Bronchial epithelial cell (primary cell): ENCODE measurements around the gene C1QTNF3. TPM values are rescaled to one million over a fixed set of nuclear protein-coding genes. Genes with fewer than 3 reads are reported as not detected.
"Not testable (repeated sequence)": the region's sequence is repeated elsewhere in the genome, so short reads cannot be mapped to it uniquely, and the experiment has no call there.

Experiments used
- DNase-seq: peaks from one replicate; pipeline ENCODE4 v3.0.0-alpha.2; 2010; ENCODE audit warnings: low read depth
- FAIRE-seq: peaks from 2 replicates; lab custom pipeline; 2011; peaks lifted over from hg19 to GRCh38; lab: Jason Lieb, UNC
- H3K27me3 ChIP-seq: 2 replicates; pipeline ENCODE4 v1.5.1; 2011; ENCODE audit warnings: low read length; ENCODE audit not compliant: control insufficient read depth, insufficient read depth
- H3K36me3 ChIP-seq: 2 replicates; pipeline ENCODE4 v1.5.1; 2011; ENCODE audit warnings: low read length; ENCODE audit not compliant: control insufficient read depth, insufficient read depth
- H3K4me3 ChIP-seq: 2 replicates; pipeline ENCODE4 v1.5.1; 2011; ENCODE audit warnings: mild to moderate bottlenecking, low read depth, low read length, control low read depth
- total RNA-seq: library from RNA; depleted of rRNA; stranded (reverse); fragments of >200 nt; gene quantifications from 2 replicates; pipeline ENCODE4 v1.2.1, GENCODE V29; 2014
- TF ChIP-seq, protein P1 (sequence below): IDR thresholded peaks from 2 replicates; pipeline ENCODE4 v1.5.1; 2011; ENCODE audit warnings: mild to moderate bottlenecking, moderate library complexity, low read length, control low read depth, inconsistent platforms; ENCODE audit not compliant: insufficient read depth, severe bottlenecking

The C1QTNF3 gene, protein sequence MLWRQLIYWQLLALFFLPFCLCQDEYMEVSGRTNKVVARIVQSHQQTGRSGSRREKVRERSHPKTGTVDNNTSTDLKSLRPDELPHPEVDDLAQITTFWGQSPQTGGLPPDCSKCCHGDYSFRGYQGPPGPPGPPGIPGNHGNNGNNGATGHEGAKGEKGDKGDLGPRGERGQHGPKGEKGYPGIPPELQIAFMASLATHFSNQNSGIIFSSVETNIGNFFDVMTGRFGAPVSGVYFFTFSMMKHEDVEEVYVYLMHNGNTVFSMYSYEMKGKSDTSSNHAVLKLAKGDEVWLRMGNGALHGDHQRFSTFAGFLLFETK
- total RNA-seq: 0.26 TPM in 2 replicates

DNA sequence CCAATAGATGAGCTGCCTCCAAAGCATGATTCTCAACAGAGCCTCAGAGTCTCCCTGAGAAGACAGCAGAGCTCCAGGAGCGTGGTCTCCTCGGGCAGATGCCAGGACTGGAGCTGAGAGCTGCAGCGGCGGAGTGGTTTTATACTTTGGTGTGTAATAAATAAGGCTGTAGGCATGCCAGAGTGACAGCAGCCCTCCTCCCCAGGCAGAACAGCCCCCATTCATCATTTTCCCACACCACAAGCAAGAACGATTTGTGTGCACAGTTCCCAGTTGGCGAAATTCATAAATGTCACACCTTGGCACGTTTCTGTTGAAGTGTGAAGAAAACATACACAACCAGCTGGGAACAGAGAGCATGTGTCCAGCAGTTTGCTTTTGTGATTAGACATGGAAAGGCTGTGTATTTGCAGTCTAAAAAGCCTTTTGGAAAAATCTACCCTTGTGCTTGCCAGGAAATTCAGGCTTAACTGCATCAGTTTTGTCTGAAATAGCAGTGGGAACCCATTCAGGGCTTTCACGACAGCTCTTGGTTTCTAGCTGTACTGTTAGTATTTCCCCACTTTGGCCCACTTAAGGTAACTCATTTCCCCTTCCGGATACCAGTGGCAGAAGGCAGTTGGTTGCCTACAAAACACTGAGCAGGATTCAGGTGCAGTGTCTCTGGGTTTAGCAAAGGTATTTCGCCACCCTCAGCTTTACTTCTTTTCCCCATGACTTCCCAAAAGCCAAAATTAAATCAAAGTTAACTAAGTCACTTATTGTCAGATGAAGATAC lies at the start of gene C1QTNF3:
TSS of gene C1QTNF3 (minus strand) at position 115 of the 778 bp plus-strand sequence. CDS start at position 27, 88 bp downstream.
- Histone ChIP-seq H3K36me3 (no peaks in the 10 kb centered on the region), H3K4me3 (no peak within 1 kb of the TSS), H3K27me3 (no peaks in the 10 kb centered on the region)
- no peak for FAIRE-seq
- TF ChIP-seq, protein P1, sequence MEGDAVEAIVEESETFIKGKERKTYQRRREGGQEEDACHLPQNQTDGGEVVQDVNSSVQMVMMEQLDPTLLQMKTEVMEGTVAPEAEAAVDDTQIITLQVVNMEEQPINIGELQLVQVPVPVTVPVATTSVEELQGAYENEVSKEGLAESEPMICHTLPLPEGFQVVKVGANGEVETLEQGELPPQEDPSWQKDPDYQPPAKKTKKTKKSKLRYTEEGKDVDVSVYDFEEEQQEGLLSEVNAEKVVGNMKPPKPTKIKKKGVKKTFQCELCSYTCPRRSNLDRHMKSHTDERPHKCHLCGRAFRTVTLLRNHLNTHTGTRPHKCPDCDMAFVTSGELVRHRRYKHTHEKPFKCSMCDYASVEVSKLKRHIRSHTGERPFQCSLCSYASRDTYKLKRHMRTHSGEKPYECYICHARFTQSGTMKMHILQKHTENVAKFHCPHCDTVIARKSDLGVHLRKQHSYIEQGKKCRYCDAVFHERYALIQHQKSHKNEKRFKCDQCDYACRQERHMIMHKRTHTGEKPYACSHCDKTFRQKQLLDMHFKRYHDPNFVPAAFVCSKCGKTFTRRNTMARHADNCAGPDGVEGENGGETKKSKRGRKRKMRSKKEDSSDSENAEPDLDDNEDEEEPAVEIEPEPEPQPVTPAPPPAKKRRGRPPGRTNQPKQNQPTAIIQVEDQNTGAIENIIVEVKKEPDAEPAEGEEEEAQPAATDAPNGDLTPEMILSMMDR: no peak
- no peak for DNase-seq

DNA sequence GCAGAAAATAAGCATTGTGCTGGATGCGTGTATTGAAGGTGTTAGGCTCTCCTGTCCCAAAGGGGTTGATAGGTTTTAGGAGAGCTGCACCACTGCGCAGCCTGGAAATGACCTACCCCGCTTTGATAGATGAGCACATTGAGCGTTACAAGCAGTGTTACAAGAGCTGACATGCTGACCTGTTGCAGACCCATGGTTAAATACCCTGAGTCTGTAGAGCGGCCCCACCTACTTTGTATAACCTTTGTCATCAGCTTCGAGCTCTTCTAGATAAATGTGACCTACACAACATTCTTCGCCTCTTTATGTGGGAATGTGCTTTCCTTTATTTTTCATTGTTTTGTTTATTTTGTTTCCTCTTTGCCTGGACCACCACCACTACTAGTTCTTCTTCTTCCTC lies 48.0 kb upstream of the C1QTNF3 start:
- H3K4me3 ChIP-seq, FAIRE-seq: not testable (repeated sequence)

DNA sequence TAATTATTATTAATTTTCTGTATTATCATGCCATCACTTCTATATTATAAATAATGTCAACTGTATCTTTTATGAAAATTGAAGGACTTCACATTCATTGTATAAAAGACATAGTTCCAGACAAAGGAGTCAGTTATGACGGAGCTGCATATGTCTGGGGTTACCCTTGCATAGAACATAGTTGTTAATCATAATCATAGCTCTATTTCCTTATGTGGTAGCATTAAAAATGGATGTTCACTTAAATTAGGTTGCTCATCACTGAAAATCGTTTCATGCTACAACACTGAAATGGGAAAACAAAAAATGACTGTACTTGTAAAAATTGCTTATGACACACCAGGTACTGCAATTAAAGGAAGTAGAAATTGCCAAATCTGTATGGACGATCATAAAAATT lies 46.8 kb upstream of the C1QTNF3 start:
- not testable (repeated sequence) for H3K4me3 ChIP-seq, DNase-seq, H3K27me3 ChIP-seq, H3K36me3 ChIP-seq, FAIRE-seq

More for the DNA sequence above, 48.0 kb upstream of the C1QTNF3 start:
- not testable (repeated sequence) for H3K36me3 ChIP-seq, DNase-seq, H3K27me3 ChIP-seq

DNA sequence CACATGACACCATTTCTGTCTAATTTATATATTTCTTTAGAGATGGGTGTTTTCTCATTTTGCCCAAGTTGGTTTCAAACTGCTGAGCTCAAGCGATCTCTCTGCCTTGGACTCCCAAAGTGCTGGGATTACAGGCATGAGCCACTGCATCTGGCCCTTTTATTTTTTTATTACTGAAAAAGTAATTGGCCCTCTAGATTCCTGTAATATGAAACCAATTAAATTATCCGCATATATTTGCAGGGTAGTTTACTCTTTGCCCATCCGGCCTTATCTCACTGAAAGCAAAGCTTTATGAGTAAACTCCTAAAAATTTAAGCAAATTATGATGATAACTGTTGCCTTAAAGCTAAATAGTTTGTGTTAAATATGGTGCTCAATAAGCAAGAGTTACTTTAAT lies 44.7 kb upstream of the C1QTNF3 start:
- not testable (repeated sequence) for H3K27me3 ChIP-seq, FAIRE-seq, H3K4me3 ChIP-seq, DNase-seq, H3K36me3 ChIP-seq

DNA sequence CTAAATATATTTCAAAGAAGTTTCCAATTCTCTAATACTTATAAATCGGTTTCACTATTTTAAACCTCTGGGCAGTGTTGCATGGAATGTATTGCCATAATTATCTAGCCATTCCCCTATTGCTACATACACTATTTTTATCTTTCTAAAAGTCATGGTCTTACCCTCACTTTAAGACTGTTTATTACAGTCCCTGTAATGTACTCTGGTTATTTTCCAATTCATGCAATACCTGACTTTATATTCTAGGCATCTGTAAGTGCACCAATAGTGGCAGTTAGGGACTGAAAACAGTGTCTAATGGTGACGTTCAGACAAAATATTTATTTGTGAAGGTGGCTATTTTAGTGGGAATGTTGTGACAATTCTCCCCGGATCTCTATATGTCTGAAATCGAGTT lies 40.9 kb upstream of the C1QTNF3 start:
- not testable (repeated sequence) for H3K4me3 ChIP-seq, DNase-seq, H3K27me3 ChIP-seq, FAIRE-seq, H3K36me3 ChIP-seq

DNA sequence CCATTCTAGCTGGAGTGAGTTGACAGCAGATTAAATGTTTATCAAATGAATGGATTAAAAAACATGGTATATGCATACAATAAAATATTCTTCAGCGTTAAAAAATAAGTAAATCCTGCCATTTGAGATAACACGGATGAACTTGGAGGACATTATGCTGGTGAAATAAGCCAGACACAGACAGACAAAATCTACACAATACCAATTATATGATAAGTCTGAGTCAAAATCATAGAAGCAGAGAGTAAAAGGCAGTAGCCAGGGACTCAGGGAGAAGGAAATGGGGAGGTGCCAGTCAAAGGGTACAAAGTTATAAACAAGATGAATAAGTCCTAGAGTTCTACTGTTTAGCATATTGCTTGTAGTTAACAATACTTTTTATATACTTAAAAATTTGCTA lies 36.5 kb upstream of the C1QTNF3 start:
- not testable (repeated sequence) for FAIRE-seq, H3K36me3 ChIP-seq, DNase-seq, H3K4me3 ChIP-seq, H3K27me3 ChIP-seq

DNA sequence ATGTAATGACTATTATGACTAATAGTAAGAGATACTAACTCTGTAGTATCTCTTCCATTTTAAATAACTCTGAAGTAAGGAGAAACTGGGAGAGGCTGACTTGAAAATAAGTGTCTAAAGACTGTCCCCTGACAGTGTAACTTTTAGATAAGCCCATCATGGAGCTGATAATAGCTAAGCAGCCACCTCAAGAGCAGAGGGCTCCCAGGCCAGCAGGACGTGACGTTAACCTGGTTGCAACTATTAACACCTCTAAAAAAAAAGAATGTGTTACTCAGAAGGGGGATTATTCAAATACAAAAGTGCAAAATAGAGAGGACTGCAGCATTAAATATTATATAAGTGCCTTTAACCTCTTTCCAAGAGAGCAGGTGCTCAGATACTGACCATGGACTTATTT lies 34.6 kb upstream of the C1QTNF3 start:
- not testable (repeated sequence) for FAIRE-seq, H3K27me3 ChIP-seq, H3K36me3 ChIP-seq, H3K4me3 ChIP-seq, DNase-seq

DNA sequence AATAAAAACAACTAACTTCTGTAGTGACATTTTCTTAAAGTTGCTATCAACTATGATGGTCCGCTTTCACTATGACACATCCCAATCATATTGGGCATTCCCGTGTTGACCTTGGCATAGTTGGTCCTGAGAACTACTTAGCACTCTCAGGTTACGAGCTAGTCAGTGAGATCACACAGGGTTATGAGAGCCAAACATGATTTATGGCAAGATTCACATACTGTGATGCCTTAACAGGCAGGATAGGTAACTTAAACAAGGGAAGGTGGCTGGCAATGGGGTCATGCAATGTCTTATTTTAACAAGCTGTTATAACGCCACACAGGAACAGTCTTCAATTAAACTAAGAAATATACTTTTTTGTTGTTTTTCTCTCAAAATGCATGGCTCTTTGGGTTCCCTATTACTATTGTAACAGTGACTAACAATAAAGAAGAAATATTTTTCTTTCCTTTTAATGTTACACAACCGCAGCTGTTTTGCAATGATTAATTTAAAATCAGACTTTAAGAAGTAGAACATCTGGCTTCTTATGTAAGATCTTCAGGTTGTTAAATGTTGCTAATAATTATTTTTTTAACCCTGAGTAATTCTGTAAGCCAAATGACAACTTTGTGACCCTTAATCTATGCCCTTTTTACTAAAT lies 33.8 kb upstream of the C1QTNF3 start:
- not testable (repeated sequence) for H3K27me3 ChIP-seq, H3K4me3 ChIP-seq, FAIRE-seq, DNase-seq, H3K36me3 ChIP-seq

DNA sequence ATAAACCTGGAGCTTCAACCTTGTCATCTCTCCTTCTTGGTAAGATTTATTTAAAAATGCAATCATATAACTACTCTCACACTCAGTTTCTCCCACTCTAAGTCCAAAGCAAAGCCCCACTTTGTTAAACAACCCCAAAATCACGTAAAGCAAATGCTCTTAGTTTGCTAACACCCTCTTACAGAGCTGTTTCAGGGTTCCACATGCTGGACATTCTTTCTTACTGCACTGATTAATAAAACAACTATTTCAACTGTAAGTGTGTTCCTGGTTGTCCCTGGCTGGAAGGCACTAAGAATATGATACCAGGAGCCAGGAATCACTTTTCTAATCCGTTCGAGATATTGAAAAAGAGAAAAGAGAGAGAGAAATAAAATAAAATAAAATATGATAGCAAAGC lies 31.5 kb upstream of the C1QTNF3 start:
- FAIRE-seq, H3K27me3 ChIP-seq, H3K4me3 ChIP-seq, H3K36me3 ChIP-seq, DNase-seq: not testable (repeated sequence)

DNA sequence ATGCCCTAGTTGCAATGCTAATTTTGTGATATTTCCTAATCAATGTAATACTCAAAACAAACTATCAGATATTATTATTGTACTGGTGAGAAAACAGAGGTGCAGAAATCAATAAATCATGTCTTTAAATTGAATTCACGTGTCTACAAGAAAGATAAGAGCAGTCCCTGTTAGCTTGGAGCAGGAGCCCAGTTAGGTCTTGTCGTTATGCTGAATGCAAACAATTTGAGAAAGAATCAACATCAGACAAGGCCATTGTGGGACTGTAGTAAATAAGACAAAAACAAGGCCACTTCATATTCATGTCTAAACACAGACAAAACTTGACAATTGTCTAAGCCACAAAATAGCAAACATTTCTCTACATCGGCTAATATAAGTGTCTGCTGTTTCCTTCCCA lies 31.1 kb upstream of the C1QTNF3 start:
- not testable (repeated sequence) for FAIRE-seq, DNase-seq, H3K27me3 ChIP-seq, H3K36me3 ChIP-seq, H3K4me3 ChIP-seq

DNA sequence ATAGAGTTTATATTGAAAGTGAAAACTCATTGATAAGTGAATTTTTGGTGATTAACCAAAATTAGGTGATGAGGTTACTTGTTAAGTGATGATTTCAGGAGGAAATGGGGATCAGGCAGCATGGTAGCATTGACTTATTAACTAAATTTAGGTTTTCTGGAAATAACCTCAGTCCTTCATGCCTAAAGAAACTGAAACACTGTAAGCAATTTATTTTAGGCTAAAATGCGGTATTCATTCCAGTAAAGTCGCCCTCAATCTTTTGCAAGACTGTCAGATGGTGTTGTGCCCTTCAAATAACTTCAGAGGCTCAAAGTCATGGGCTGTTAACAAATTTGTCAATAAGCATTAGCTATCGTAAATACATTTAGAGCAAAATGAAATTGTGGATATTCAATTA lies 27.6 kb upstream of the C1QTNF3 start:
- H3K27me3 ChIP-seq, H3K4me3 ChIP-seq, FAIRE-seq, H3K36me3 ChIP-seq, DNase-seq: not testable (repeated sequence)
